ENCODE results near the gene MFNG. TPM values are rescaled to one million over a fixed set of nuclear protein-coding genes. Genes with fewer than 3 reads are reported as not detected.

Gene MFNG
- total RNA-seq, 1 experiment from 2014 or later, result not detected

DNA sequence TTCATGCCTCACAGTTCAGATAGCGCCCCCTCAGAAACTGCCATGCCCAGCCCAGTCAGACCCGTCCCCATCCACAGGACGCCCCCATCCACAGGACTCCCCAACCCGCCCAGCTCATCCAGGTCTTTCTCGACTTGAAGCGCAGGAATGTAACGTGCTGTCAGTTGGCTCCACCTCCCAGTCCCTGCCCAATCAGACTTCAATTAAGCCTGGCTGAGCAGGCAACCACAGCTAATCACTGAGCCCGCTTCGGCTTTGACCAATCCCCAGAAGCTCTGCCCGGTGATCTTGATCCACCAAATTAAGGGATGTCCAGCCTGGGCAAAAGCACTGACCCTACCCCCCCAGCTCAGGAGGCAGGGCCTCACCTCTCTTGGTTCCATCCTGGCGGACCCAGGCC, 10.5 kb upstream of the MFNG start:
- no peak for DNase-seq (ENCODE audit: low read depth in 1 of 2, low spot score in 2 of 2)
- Histone ChIP-seq H3K27ac (peak overlapping the region; percentile 88), H3K9me3 (replicated peaks) (no peaks in the 10 kb centered on the region)

DNA sequence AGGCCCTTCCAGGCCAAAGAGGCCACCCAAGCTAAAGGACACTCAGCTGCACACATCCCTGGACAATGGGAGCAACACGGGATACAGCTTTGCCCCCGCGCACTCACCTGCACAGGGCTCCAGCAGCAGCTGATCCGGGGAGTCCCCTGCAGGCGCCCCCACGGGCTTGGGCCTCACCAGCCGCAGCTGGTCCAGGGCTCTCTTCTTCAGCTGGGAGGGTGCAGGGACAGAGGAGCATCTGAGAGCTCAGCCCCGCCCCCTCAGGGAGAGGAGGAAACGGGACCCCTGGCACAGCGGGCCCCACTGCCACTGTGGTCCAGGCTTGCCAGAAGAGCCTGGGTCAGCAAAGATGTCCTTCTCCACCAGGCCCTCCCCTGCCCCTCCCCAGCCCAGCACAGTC, 7.8 kb upstream of the MFNG start:
- peaks cover 46% of the 10 kb centered on the region for H3K36me3 ChIP-seq
- H3K4me3 ChIP-seq, result no peak overlapping the region
- peaks cover 23% of the 10 kb centered on the region for H3K4me1 ChIP-seq (replicated peaks)
- no peak for DNase-seq (ENCODE audit: low read depth in 1 of 2, low spot score in 2 of 2)
- H3K9me3 ChIP-seq (replicated peaks), result no peaks in the 10 kb centered on the region
- no peaks in the 10 kb centered on the region for H3K27me3 ChIP-seq (replicated peaks)
- H3K27ac ChIP-seq, result no peak overlapping the region

More for the DNA sequence above, 10.5 kb upstream of the MFNG start:
- peaks cover 54% of the 10 kb centered on the region for H3K36me3 ChIP-seq
- H3K27me3 ChIP-seq (replicated peaks), result no peaks in the 10 kb centered on the region
- H3K4me1 ChIP-seq (replicated peaks), result peaks cover 23% of the 10 kb centered on the region
- H3K4me3 ChIP-seq, result no peak overlapping the region

DNA sequence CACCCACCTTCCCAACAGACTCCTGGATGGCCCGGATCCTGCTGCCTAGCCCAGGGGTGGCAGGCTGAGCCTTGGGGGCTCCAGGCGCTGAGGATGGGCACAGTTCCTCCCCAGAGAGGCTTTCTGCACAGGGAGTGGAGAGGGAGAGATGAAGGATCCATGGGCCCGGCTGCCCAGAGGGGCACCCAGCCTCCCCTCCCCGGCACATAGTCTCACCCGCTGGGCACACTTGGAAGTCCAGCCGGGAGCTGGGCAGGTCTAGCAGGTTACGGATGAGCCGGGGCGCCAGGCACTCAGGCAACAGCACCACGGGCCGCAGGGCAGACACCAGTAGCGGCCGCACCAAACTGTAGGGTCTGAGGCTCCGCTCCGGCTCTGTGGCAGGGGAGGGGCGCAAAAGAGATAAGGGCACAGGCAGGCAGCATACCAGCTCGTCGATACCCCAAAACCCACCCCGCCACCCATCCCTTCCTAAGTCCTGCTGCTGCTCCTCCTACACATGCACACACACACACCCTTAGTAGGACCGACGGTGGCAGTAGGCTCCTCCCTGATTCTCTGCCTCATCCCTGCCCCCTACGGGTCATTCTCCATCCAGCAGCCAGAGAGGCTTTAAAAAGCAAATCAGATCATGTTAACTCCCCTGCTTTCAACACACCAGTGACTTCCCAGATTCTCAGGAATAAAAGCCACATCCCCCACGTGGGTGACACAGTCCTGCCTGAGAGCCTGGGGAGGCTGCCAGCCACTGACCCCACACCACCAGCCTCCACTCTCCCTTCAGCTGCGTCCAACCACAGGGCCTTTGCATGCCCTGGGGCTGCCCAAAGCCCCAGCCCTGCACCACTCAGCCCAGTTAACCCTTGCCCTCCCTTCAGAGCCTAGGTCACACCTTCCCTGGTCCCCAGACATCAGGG, 6.5 kb upstream of the MFNG start:
- H3K9me3 ChIP-seq (replicated peaks), result no peaks in the 10 kb centered on the region
- H3K4me3 ChIP-seq, result no peak overlapping the region
- no peak for DNase-seq (ENCODE audit: low read depth in 1 of 2, low spot score in 2 of 2)
- no peak overlapping the region for H3K27ac ChIP-seq
- peaks cover 38% of the 10 kb centered on the region for H3K36me3 ChIP-seq
- H3K4me1 ChIP-seq (replicated peaks), result peaks cover 16% of the 10 kb centered on the region
- no peaks in the 10 kb centered on the region for H3K27me3 ChIP-seq (replicated peaks)

DNA sequence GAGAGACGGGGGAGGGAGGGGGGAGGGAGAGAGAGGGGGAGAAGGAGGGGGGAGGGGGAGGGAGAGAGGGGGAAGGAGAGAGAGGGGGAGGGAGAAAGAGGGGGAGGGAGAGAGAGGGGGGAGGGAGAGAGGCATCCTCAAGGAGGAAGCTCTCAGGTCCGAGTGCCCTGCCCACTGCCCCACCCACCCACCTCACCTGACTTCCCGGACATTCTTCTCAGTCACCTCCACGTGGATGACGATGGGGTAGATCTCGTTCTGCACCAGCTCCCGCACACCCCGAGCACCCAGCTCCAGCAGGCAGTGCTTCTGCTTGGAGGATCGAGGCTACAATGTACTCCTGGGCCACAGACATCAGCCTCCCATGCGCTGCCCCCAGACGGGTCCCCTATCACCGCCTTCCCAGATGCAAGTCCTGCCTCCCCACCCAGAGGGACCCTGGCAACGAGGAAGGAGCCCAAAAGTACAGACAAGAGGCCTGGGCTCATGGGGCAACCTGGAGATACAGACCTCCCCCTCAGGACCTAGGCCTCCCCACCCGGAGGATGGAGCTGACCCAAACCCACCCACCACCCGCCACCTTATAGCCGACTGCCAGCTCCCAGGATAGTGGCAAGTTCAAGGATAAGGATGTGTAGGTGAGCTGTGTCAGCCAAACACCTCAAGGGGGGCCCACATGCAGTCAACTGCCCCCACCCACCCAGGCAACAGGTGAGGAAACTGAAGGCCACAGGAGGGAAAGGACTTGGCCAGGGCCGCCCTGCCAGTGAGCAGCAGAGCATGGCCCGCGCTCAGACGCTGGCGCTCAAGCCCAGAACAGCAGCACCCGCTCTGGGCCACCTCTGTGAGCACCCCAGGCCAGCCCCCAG, 5.6 kb upstream of the MFNG start:
- Histone ChIP-seq H3K4me3 (no peak overlapping the region), H3K27ac (no peak overlapping the region), H3K4me1 (replicated peaks) (peaks cover 7% of the 10 kb centered on the region), H3K9me3 (replicated peaks) (no peaks in the 10 kb centered on the region), H3K27me3 (replicated peaks) (no peaks in the 10 kb centered on the region), H3K36me3 (peaks cover 36% of the 10 kb centered on the region)
- no peak for DNase-seq (ENCODE audit: low read depth in 1 of 2, low spot score in 2 of 2)

DNA sequence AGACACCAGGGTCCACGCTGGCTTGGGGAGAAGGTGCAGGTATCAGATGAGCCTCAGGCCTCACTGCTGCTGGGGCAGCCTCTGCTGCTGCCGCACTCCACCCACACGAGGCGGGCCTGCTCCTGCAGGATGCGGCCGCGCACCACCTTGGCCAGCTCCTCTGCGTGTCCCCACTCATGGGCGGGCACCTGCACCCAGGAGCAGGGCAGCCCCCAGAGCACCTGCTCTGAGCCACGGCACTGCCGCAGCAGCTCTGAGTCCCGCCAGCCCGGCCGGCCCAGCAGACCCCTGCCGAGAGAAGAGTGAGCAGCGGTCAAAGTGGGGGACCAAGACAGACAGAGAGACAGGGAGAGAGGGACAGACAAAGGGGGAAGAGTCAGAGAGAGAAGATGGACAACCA, 4.9 kb upstream of the MFNG start:
- Histone ChIP-seq H3K27me3 (replicated peaks) (no peaks in the 10 kb centered on the region), H3K36me3 (peaks cover 29% of the 10 kb centered on the region), H3K9me3 (replicated peaks) (no peaks in the 10 kb centered on the region), H3K27ac (no peak overlapping the region), H3K4me1 (replicated peaks) (peaks cover 3% of the 10 kb centered on the region; the same call in 1 of the 2 replicates), H3K4me3 (no peak overlapping the region)
- no peak for DNase-seq (ENCODE audit: low read depth in 1 of 2, low spot score in 2 of 2)

DNA sequence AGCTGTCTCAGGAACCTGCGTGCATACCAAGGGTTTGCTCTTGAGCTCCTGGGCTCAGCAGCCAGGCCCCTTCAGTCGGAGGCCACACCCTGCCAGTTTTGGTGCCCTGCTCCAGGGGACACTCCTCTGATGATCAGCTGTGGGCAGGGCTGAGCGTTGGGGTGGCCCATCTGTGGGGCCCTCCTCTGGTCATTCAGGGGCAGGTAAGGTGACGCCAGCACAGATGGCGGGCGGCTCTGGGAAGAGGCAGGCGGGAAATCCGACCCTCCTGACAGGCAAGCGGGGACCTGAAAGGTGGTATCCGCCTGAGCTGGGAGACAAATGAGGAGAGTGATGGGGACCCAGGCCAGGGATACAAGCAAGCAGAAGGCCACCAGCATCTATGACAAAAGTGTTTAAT, 3.8 kb upstream of the MFNG start:
- no peak for DNase-seq (ENCODE audit: low read depth in 1 of 2, low spot score in 2 of 2)
- Histone ChIP-seq H3K27ac (no peak overlapping the region), H3K27me3 (replicated peaks) (no peaks in the 10 kb centered on the region), H3K9me3 (replicated peaks) (no peaks in the 10 kb centered on the region), H3K4me3 (no peak overlapping the region), H3K4me1 (replicated peaks) (0 out of 2 replicates have a peak, but pooled peaks cover 3% of the 10 kb centered on the region), H3K36me3 (peaks cover 24% of the 10 kb centered on the region)

DNA sequence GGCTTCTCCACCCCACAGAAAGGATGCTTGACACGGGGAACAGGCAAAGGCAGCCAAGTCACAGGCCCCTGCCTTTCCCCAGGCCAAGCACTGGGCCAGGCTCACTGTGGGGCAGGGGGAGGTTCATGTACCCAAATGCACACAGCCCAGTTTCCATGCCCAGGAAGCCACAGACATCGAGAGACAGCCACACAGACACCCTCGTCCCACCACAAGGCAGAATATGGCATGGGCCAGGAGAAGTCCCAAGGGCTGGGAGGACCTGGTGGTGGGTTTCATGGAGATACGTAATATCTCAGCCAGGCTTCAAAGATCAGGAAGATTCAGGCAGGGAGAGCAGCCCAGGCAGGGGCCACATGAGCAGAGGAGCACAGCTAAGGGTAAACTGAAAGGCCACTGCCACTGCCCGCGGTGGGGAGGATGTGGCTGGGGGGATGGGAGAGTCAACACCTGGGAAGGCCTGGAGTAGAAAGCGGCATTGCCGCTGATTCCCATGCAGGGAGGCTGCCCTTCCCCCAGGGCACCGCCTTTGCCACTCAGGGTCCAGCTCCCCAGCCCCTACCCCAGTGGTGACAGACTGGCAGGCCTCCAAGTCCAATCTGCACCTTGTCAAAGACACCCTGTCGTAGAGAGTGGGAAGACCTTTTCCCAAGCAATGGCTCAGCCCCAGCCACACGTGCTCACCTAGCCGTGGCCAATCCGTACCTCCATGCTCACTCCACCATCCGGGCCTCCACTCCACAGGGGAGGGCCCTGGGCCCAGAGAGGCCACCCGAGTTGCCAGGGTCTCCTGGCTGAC, 2.4 kb upstream of the MFNG start:
- H3K4me3 ChIP-seq, result no peak overlapping the region
- DNase-seq (ENCODE audit: low read depth in 1 of 2, low spot score in 2 of 2), result no peak
- H3K36me3 ChIP-seq, result peaks cover 20% of the 10 kb centered on the region
- H3K9me3 ChIP-seq (replicated peaks), result no peaks in the 10 kb centered on the region
- H3K4me1 ChIP-seq (replicated peaks), result peaks cover 5% of the 10 kb centered on the region; the same call in 1 of the 2 replicates
- no peaks in the 10 kb centered on the region for H3K27me3 ChIP-seq (replicated peaks)
- no peak overlapping the region for H3K27ac ChIP-seq

DNA sequence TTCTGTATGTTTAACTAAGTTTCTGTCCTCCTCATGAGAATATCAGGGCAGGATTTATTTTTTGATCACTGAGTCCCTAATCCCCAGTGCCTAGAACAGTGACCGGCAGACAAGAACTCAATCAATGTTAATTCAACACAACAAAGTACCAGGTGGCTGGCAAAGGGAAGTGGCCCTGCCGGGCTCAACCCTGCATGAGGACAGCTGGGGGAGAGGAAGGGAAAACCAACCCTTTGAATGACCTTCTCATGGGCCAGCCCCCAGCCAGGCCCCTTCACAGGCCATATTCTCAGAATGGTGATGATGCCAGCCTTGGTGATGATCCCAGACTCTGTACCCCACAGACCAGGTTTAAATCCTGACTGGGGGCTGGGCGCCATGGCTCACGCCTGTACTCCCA, 1.4 kb upstream of the MFNG start:
- Histone ChIP-seq H3K4me3 (no peak overlapping the region), H3K27me3 (replicated peaks) (no peaks in the 10 kb centered on the region), H3K27ac (no peak overlapping the region), H3K4me1 (replicated peaks) (peaks cover 9% of the 10 kb centered on the region; the same call in 1 of the 2 replicates), H3K9me3 (replicated peaks) (no peaks in the 10 kb centered on the region), H3K36me3 (peaks cover 12% of the 10 kb centered on the region)
- DNase-seq (ENCODE audit: low read depth in 1 of 2, low spot score in 2 of 2), result no peak

DNA sequence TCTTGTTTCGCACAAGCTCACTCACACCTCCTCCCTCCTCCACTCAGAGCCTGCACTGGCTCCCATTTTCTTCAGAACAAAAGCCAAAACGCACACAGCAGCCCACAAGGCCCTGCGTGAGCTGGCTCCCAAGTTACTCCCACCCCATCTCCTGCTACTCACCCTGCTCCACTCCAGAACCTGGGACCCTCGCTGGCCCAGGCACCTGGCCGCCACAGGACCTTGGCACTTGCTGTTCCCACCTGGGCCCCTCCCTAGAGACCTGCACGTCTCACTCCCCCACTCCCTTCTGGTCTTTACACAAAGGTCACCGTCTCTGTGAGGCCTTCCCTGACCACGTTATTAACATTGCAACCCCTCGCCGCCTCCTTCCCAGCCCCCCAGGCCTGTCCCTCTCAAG, 945 bp upstream of the MFNG start:
- no peak overlapping the region for H3K4me3 ChIP-seq
- H3K9me3 ChIP-seq (replicated peaks), result no peaks in the 10 kb centered on the region

DNA sequence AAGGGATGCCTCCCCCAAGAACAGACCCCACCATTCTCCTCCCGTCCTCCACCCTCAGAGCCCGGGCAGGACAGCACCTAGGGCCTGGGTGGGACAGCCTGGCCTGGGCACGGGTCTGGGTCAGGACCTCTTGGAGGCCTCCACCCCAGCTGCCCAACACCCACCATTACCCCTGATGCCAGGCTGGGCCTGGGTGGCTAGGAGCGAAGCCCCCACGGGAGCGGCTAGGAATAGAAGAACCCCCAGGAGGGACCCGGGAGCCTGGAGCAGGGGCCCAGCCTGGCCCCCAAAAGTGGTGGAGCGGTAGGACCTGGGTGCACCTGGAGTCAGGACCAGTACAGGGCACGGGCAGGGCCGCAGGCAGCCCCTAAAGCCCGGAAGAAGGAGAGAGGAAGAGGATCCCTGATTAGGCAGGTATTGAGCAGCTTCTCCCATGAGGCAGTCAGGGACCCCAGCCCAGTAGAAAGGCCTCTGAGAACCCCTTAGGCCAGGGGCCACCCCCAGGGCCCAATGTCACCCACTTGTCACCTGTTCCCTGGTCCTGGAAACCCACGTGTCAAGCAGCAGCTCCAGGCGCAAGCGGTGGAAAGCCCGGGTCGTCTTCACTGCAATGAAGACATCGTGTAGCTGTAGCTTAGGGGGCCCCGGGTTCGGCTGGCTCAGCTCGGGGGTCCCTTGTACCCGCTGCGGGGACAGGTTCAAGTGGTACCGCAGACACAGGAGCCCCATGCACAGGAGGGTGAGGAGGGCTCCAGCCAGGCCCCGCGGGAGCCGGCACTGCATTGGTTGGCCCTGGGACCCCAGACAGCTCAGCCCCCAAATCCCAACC, 575 bp downstream of the MFNG start:
- no peak overlapping the region for H3K27ac ChIP-seq
- H3K4me1 ChIP-seq (replicated peaks), result peaks cover 9% of the 10 kb centered on the region; the same call in 1 of the 2 replicates
- H3K36me3 ChIP-seq, result peaks cover 1% of the 10 kb centered on the region; the same call in 1 of the 2 replicates
- no peaks in the 10 kb centered on the region for H3K27me3 ChIP-seq (replicated peaks)
- DNase-seq (ENCODE audit: low read depth in 1 of 2, low spot score in 2 of 2), result no peak
- H3K9me3 ChIP-seq (replicated peaks), result no peaks in the 10 kb centered on the region
- H3K4me3 ChIP-seq, result no peak overlapping the region

More for the DNA sequence above, 945 bp upstream of the MFNG start:
- no peak for DNase-seq (ENCODE audit: low read depth in 1 of 2, low spot score in 2 of 2)
- H3K27me3 ChIP-seq (replicated peaks), result no peaks in the 10 kb centered on the region
- peaks cover 9% of the 10 kb centered on the region; the same call in 1 of the 2 replicates for H3K4me1 ChIP-seq (replicated peaks)
- peaks cover 9% of the 10 kb centered on the region for H3K36me3 ChIP-seq
- H3K27ac ChIP-seq, result no peak overlapping the region

DNA sequence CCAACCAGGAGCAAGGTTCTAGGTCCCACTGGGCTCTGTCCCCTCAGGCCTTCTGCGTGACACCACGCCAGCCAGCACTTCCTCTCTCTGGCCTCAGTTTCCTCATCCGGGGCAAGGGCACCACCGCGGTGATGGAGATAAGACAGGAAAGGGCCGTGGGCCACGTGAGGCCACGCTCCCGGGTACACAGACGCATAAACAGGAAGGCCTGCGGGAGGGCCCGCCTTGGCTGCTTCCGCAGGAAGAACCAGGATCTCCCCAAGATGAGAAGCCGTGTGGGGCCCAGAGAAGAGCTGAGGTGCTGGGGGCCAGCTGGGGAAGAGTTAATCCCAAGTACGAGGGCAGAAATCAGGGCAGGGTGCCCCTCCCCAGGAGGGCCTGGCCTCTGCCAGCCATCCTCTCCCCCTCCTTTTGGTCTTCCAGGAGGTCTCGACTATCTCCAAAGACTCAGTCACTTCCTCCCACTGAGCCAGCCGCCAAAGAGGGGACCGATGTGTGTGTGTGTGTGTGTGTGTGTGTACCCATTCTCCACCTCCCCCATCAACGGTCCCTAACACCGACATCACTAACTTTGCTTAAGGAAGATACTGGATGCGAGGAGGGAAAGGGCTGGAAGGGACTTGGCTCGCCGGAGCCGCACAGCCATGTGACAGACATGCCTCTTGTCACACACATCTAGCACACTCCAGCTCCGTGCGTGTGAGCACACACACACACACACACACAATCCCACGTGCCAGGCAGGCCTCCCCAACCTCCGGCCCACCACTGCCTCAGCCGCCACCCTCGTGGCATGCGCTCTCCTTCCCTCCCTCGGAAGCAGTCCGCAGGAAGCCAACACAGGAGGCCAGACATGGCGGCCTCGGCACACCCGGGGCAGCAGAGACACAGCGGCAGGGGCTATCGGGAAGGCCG, 1.4 kb downstream of the MFNG start:
- Histone ChIP-seq H3K4me3 (no peak overlapping the region), H3K27me3 (replicated peaks) (no peaks in the 10 kb centered on the region), H3K36me3 (no peaks in the 10 kb centered on the region), H3K4me1 (replicated peaks) (peaks cover 9% of the 10 kb centered on the region; the same call in 1 of the 2 replicates), H3K9me3 (replicated peaks) (no peaks in the 10 kb centered on the region), H3K27ac (no peak overlapping the region)
- no peak for DNase-seq (ENCODE audit: low read depth in 1 of 2, low spot score in 2 of 2)

DNA sequence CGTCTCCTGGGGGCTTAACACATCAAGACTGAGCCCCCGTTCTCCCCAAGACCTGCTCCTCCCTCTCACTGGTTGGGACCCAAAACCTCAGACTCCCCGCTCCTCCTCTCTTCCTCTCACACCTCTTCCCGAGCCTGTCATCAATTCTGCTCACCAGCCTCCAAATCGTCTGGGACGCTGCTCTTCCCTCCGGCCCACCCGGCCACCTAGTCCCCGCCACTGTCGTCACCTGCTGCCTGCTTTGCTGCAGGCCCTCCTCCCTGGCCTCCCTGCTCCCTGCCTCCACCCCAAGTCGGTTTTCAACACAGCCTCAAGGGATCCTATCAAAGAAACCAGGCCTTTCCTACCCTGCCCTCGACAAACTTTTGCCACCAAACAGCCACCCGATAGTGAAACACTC, 3.1 kb downstream of the MFNG start:
- no peak overlapping the region for H3K27ac ChIP-seq
- H3K27me3 ChIP-seq (replicated peaks), result peaks cover 2% of the 10 kb centered on the region; the same call in 1 of the 2 replicates
- no peaks in the 10 kb centered on the region for H3K36me3 ChIP-seq
- DNase-seq (ENCODE audit: low read depth in 1 of 2, low spot score in 2 of 2), result no peak
- H3K4me1 ChIP-seq (replicated peaks), result peaks cover 9% of the 10 kb centered on the region; the same call in 1 of the 2 replicates
- no peak overlapping the region for H3K4me3 ChIP-seq
- H3K9me3 ChIP-seq (replicated peaks), result no peaks in the 10 kb centered on the region

All from SJSA1 (cell line).